ENCODE measurements around the gene GSPT1.

The GSPT1 gene

GRCh38 chr16:11909653-11910545 is 5.9 kb downstream of the GSPT1 start:
- no peak for DNase-seq

GRCh38 chr16:11907160-11907970 is 8.4 kb downstream of the GSPT1 start:
- no peak for DNase-seq

GRCh38 chr16:11903906-11904305 is 11.8 kb downstream of the GSPT1 start:
- no peak for DNase-seq

GRCh38 chr16:11901091-11901490 is 14.7 kb downstream of the GSPT1 start:
- DNase-seq, result no peak

- no peak for DNase-seq
Observed at GRCh38 chr16:11896486-11897176, 19.1 kb downstream of the GSPT1 start.

- DNase-seq, result no peak
Observed at GRCh38 chr16:11893571-11893970, 22.2 kb downstream of the GSPT1 start.

GRCh38 chr16:11892761-11893160 is 23.0 kb downstream of the GSPT1 start:
- no peak for DNase-seq

- DNase-seq, result no peak
Observed at GRCh38 chr16:11890231-11890965, 25.4 kb downstream of the GSPT1 start.

GRCh38 chr16:11886881-11887280 is 28.9 kb downstream of the GSPT1 start:
- no peak for DNase-seq

- no peak for DNase-seq
Observed at GRCh38 chr16:11884035-11884434, 31.7 kb downstream of the GSPT1 start.

GRCh38 chr16:11880007-11880406 is 35.7 kb downstream of the GSPT1 start:
- no peak for DNase-seq

GRCh38 chr16:11877374-11877773 is 38.4 kb downstream of the GSPT1 start:
- DNase-seq, result no peak

GRCh38 chr16:11876306-11876705 is 39.5 kb downstream of the GSPT1 start:
- DNase-seq, result no peak

- DNase-seq, result no peak
Observed at GRCh38 chr16:11875721-11876120, 40.0 kb downstream of the GSPT1 start.

GRCh38 chr16:11871193-11871592 is 44.6 kb downstream of the GSPT1 start:
- DNase-seq, result no peak

GRCh38 chr16:11870399-11870798 is 45.4 kb downstream of the GSPT1 start:
- no peak for DNase-seq

GRCh38 chr16:11869353-11870228 is 46.2 kb downstream of the GSPT1 start:
- DNase-seq, result no peak

- no peak for DNase-seq
Observed at GRCh38 chr16:11868412-11868980, 47.3 kb downstream of the GSPT1 start.

- DNase-seq, result no peak
Observed at GRCh38 chr16:11862489-11862888, 53.3 kb downstream of the GSPT1 start.

GRCh38 chr16:11857161-11857560 is 58.6 kb downstream of the GSPT1 start:
- DNase-seq, result no peak

Measured in AML-193 (cell line).